H1 (cell line): ENCODE results near the gene ZMAT5. TPM values are rescaled to one million over a fixed set of nuclear protein-coding genes. Genes with fewer than 3 reads are reported as not detected.

ENCODE experiments used
- ASH2L ChIP-seq: fragments of 200-600, 300-600 bp; sonication (generic); IDR thresholded peaks from one replicate; pipeline ENCODE4 v1.7.1; 2017; ENCODE audit warnings: low read length
- GABPA ChIP-seq: IDR thresholded peaks from 2 replicates; pipeline ENCODE4 v1.6.1; 2011; ENCODE audit warnings: mild to moderate bottlenecking, low read length, moderate library complexity, borderline replicate concordance; ENCODE audit not compliant: insufficient read depth
- polyA plus RNA-seq, 7 experiments: library from polyadenylated mRNA; depleted of rRNA in 3 of 7; stranded (reverse) in 5 of 7; unstranded in 2 of 7; fragments of >200 nt in 5 of 7; fragments of 200-250 nt in 2 of 7; gene quantifications; 1 replicate in 5 of 7; 2 replicates in 1 of 7; 4 replicates in 1 of 7; pipeline versions ENCODE4 v1.2.1 to v1.2.3, GENCODE V29; 2011 to 2013; ENCODE audit warnings: missing spikeins in 2 of 7, mixed read lengths in 2 of 7
- total RNA-seq: library from RNA; stranded (reverse); fragmentation: NEBNext Ultra II Directional; extraction: Animal tissue kit (Norgen Biotek cat#: 25700); gene quantifications from 2 replicates; pipeline ENCODE4 v1.2.1, GENCODE V29; 2021
- TF ChIP-seq, protein P1 (sequence below), 3 experiments: IDR thresholded peaks; 1 replicate in 2 of 3; 2 replicates in 1 of 3; pipeline versions ENCODE4 v1.5.1 to v1.6.1; 2011; ENCODE audit warnings: low read length in 3 of 3, mild to moderate bottlenecking in 3 of 3, inconsistent platforms in 2 of 3, low read depth in 1 of 3, moderate library complexity in 1 of 3; ENCODE audit not compliant: insufficient read depth in 1 of 3; ENCODE audit errors: control extremely low read depth in 1 of 3
- TF ChIP-seq, protein P2 (sequence below): IDR thresholded peaks from 2 replicates; pipeline ENCODE4 v1.6.1; 2011; ENCODE audit warnings: low read depth, mild to moderate bottlenecking, low read length; ENCODE audit not compliant: insufficient read depth

ZMAT5 gene
- total and polyA plus RNA-seq, 2 of the 8 experiments (the other 6 are each of a cell fraction or from before 2014, with no cell fraction given), result 14.0 to 38.3 TPM

- TF ChIP-seq GABPA (no peak), ASH2L (no peak)
- TF ChIP-seq, protein P1, sequence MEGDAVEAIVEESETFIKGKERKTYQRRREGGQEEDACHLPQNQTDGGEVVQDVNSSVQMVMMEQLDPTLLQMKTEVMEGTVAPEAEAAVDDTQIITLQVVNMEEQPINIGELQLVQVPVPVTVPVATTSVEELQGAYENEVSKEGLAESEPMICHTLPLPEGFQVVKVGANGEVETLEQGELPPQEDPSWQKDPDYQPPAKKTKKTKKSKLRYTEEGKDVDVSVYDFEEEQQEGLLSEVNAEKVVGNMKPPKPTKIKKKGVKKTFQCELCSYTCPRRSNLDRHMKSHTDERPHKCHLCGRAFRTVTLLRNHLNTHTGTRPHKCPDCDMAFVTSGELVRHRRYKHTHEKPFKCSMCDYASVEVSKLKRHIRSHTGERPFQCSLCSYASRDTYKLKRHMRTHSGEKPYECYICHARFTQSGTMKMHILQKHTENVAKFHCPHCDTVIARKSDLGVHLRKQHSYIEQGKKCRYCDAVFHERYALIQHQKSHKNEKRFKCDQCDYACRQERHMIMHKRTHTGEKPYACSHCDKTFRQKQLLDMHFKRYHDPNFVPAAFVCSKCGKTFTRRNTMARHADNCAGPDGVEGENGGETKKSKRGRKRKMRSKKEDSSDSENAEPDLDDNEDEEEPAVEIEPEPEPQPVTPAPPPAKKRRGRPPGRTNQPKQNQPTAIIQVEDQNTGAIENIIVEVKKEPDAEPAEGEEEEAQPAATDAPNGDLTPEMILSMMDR (IDR thresholded peaks at IDR 0.05; ENCODE audit: control extremely low read depth in 1 of 3, insufficient read depth in 1 of 3, low read depth in 1 of 3, low read length in 3 of 3), result no peak
- TF ChIP-seq, protein P2, sequence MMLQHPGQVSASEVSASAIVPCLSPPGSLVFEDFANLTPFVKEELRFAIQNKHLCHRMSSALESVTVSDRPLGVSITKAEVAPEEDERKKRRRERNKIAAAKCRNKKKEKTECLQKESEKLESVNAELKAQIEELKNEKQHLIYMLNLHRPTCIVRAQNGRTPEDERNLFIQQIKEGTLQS, result no peak
Measured at GRCh38 chr22:29731058-29731850, 35.6 kb downstream of the ZMAT5 start (continued).
